Cerebellar cortex (tissue), 1 donor: ENCODE results near the gene KRTAP12-1.

Experiments
- DNase-seq: peaks from one replicate; pipeline ENCODE4 v3.0.0-alpha.2; 2015; ENCODE audit warnings: low spot score

KRTAP12-1 gene

GRCh38 chr21:44681861-44682579, at the start of gene KRTAP12-1:
KRTAP12-1 (minus strand) TSS chr21:44682163; CDS start chr21:44682123, 40 bp downstream.
- DNase-seq: no peak

- no peak for DNase-seq
Measured at GRCh38 chr21:44730951-44731579, 49.1 kb upstream of the KRTAP12-1 start.

DNA sequence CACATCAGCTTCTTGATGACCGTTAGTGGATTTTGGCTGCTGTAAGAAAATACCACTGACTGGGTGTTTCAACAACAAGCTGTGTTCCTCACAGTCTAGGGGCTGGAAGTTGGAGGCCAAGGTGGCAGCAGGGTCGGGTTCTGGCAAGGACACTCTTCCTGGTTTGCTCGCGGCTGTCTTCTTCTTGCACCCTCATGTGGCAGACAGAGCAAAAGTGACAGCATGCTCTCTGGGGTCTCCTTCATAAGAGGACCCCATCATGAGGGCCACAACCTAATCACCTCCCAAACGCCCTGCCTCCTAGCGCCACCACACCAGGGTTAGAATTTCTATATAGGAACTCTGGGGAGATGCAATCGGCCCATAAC, 48.0 kb upstream of the KRTAP12-1 start:
- DNase-seq: no peak

GRCh38 chr21:44729336-44730027, 47.5 kb upstream of the KRTAP12-1 start:
- DNase-seq: no peak

DNA sequence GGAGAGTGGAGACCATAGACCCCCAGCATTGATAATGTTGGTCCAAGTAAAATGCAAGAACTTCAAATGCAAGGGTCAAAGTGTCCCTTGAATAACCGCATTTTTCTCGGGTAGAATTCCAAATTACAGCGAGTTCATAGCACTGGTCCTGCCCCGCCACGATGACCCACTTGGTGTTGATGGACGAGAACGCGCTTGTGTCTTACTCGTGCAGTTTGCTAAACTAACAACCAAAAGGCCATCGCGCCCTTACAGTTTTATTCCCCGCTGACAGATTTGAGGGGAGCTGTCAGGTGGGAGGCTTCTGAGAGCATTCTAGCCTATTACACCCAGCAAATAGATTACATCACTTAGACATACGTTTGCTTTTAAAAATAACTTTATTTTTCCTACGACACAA, 46.8 kb upstream of the KRTAP12-1 start:
- no peak for DNase-seq

- no peak for DNase-seq
Measured at GRCh38 chr21:44727757-44728156, 45.8 kb upstream of the KRTAP12-1 start.

GRCh38 chr21:44727321-44727720, 45.4 kb upstream of the KRTAP12-1 start:
- no peak for DNase-seq

DNA sequence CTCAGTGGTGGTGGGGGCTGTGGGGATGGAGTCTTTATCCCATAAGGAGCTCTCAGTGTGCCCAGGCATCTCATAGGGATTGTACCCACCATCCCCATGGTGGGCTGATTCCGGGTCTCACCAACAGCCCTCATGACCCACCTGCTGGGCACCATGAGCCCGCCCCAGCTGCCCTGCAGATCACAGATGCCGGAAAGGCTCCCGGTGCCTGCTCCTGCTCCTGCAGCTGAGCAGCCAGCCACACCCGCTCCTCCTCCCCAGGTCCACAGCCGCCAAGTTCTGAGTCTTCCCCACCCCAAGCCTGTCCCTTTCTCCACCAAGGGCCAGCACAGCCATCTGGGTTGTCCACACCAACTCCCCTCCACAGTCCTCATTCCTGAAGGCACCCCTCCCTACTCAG, 44.9 kb upstream of the KRTAP12-1 start:
- DNase-seq: no peak

DNA sequence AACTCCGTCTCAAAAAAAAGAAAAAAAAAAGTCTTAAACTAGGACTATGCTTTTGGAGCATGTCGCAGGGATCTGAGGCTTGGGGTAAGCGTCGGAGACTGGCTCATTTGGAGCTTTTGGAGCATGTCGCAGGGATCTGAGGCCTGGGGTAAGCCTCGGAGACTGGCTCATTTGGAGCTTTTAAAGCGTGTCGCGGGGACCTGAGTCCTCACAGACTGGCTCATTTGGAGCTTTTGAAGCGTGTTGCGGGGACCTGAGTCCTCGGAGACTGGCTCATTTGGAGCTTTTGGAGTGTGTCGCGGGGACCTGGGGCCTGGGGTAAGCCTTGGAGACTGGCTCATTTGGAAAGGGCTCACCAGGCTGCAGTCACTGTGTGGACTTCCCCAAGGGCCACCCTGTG, 43.0 kb upstream of the KRTAP12-1 start:
- DNase-seq: no peak

DNA sequence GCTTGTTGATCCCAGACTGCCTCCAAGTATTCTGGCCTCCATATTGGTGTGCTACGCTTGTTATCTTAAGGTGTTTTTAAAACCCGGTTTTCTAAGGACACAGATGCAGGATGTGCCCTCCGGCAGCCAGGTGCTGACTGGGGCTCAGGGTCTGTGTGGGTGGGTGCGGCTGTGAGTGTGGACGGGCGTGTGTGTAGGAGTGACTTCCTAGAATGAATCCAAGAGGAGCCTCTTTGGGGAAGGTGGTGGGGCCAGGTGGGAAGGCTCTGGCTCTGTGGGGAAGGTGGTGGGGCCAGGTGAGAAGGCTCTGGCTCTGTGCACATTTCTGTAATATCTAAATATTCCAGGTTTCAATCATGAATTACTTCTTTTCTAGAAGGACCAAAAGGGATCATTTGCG, 42.2 kb upstream of the KRTAP12-1 start:
- DNase-seq: no peak

- DNase-seq: no peak
Measured at GRCh38 chr21:44723177-44724131, 41.5 kb upstream of the KRTAP12-1 start.

DNA sequence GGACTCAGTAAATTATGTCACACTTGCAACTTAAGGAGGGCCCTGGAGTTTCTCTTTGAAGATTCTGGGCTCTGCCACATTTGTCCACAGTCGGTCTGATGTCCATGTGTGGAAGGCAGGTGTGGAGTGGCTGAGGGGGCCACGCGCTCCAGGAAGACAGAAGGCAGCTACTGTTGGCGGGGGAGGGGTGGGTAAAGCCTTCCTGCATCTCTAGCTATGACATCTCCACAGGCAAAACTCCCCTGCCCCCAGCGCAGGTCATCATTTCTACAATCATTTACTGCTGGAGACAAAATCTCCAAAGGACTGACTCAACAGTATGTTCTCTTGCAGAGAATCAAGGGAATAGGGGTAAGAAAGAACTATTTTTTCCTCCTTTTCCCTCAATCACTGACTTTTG, 40.8 kb upstream of the KRTAP12-1 start:
- DNase-seq: no peak

GRCh38 chr21:44720170-44720569, 38.2 kb upstream of the KRTAP12-1 start:
- no peak for DNase-seq

DNA sequence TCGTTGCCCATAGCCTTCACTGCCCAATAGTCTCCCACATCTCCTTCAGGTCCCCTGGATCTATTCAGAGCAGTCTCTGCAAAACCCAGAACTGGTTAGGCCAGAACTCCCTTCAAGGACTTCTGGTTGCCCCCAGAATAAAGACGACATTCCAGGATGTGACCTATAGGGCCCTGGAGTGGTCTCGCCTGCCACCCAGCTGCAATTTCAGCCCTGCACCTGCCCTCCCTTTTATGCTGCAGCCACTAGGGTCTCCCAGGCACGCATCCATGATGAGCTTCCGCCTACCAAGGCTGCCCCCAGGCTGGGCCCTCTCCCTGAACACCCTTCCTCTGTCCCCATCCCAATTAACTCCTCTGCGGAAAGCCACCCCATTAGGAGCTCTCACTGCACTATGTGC, 36.6 kb upstream of the KRTAP12-1 start:
- no peak for DNase-seq

GRCh38 chr21:44718093-44718492, 36.1 kb upstream of the KRTAP12-1 start:
- no peak for DNase-seq

DNA sequence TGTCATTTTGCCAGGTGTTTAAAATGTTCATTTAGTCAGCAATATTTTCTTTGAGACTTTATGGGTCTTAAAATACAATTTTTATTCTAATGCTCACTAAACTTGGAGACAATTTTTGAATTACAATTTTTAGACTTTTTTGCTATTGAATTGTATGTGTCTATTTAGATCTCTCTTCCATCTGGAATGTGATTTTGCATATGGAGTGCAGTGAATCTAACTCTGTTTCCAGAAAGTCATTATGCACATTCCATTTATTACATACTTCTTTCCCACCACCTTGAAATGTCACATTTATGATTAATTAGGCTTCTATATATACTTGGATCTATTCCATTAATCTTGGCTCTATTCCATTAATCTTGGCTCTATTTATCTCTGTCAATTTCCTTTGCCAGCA, 35.0 kb upstream of the KRTAP12-1 start:
- DNase-seq: no peak

- no peak for DNase-seq
Measured at GRCh38 chr21:44714905-44715304, 32.9 kb upstream of the KRTAP12-1 start.

GRCh38 chr21:44713846-44714245, 31.9 kb upstream of the KRTAP12-1 start:
- no peak for DNase-seq

GRCh38 chr21:44713130-44713529, 31.2 kb upstream of the KRTAP12-1 start:
- no peak for DNase-seq

- DNase-seq: no peak
Measured at GRCh38 chr21:44712203-44713028, 30.5 kb upstream of the KRTAP12-1 start.
